ENCODE measurements around the gene DIS3L. TPM values are rescaled to one million over a fixed set of nuclear protein-coding genes. Genes with fewer than 3 reads are reported as not detected.

Gene DIS3L
- total RNA-seq, 2 donors from 2014 or later, result 19.4 to 35.0 TPM

- Histone ChIP-seq H3K36me3 (no peaks in the 10 kb centered on the region), H3K4me3 (no peak overlapping the region), H3K9me3 (no peaks in the 10 kb centered on the region), H3K4me1 (replicated peaks) (no peaks in the 10 kb centered on the region), H3K27ac (no peak overlapping the region), H3K27me3 (replicated peaks; ENCODE audit: insufficient read depth) (no peaks in the 10 kb centered on the region)
- WGBS, result 94% methylated on average over 2 of the region's 2 CpGs
- DNase-seq (ENCODE audit: low spot score), result no peak
- intact Hi-C loops (cut with DNase I), result no loop called here
- TF ChIP-seq POLR2AphosphoS5 (IDR thresholded peaks at IDR 0.05) (no peak), POLR2A (IDR thresholded peaks at IDR 0.05) (no peak), CTCF (IDR thresholded peaks at IDR 0.05) (no peak)
Measured at GRCh38 chr15:66310786-66311185, 17.4 kb downstream of the DIS3L start.

- no peak for TF ChIP-seq POLR2AphosphoS5 (IDR thresholded peaks at IDR 0.05)
- TF ChIP-seq POLR2A (IDR thresholded peaks at IDR 0.05), result no peak
- TF ChIP-seq CTCF (IDR thresholded peaks at IDR 0.05), result no peak
- intact Hi-C loops (cut with DNase I), result no loop called here
- Histone ChIP-seq H3K27me3 (replicated peaks; ENCODE audit: insufficient read depth) (no peaks in the 10 kb centered on the region), H3K4me3 (no peak overlapping the region), H3K9me3 (no peaks in the 10 kb centered on the region), H3K36me3 (no peaks in the 10 kb centered on the region), H3K4me1 (replicated peaks) (no peaks in the 10 kb centered on the region), H3K27ac (no peak overlapping the region)
- DNase-seq (ENCODE audit: low spot score), result no peak
- WGBS, result 93% methylated on average over 2 of the region's 2 CpGs
Measured at GRCh38 chr15:66312144-66312543, 18.8 kb downstream of the DIS3L start.

DNA sequence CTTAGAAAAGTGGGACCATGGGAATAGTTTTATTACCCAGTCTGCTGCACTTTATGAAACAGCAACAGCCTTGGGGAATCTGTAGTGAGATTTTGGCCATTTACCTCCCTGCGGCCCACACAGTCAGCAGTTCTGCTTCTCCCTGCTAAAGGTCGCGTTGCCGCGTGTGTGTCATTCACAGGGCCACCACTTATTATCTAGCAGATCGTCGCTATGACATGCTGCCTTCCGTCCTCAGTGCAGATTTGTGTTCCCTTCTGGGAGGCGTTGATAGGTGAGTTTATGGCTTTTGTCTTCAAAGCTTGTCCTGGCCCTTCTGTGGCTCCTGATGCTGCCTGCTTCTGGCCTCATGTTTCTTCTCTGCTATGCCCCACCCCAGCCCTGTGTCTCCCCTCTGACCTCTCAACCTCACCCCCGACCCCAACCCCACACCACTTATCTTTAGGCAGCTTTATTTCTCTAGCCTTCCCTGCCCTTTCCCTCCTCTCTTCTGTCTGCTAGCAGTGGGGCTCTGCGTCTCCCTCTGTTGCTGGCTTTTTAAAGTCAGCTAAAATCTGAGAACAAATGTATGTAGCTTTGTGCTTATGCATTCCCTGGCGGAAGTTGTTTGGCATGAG lies 30.1 kb downstream of the DIS3L start:
- no peak for DNase-seq (ENCODE audit: low spot score)
- Histone ChIP-seq H3K4me1 (replicated peaks) (no peaks in the 10 kb centered on the region), H3K36me3 (no peaks in the 10 kb centered on the region), H3K27ac (no peak overlapping the region), H3K9me3 (no peaks in the 10 kb centered on the region), H3K27me3 (replicated peaks; ENCODE audit: insufficient read depth) (no peaks in the 10 kb centered on the region), H3K4me3 (no peak overlapping the region)
- WGBS, result 75% methylated on average over 12 of the region's 12 CpGs
- TF ChIP-seq CTCF (IDR thresholded peaks at IDR 0.05), result no peak
- TF ChIP-seq POLR2AphosphoS5 (IDR thresholded peaks at IDR 0.05), result no peak
- no peak for TF ChIP-seq POLR2A (IDR thresholded peaks at IDR 0.05)
- intact Hi-C loops (cut with DNase I), result no loop called here

DNA sequence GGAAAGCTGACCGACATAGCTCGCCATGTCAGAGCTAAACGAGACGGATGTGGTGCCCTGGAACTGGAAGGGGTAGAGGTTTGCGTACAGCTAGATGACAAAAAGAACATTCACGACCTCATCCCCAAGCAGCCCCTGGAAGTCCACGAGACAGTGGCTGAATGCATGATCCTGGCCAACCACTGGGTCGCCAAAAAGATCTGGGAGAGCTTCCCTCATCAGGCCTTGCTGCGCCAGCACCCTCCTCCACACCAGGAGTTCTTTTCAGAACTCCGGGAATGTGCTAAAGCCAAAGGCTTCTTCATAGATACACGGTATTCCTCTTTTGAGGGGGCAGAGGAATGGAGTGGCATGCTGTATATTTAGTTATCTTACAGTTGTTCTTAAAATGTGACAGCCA lies 32.7 kb downstream of the DIS3L start:
- intact Hi-C loops (cut with DNase I), result no loop called here
- Histone ChIP-seq H3K4me1 (replicated peaks) (no peaks in the 10 kb centered on the region), H3K27ac (no peak overlapping the region), H3K4me3 (no peak overlapping the region), H3K36me3 (no peaks in the 10 kb centered on the region), H3K9me3 (no peaks in the 10 kb centered on the region), H3K27me3 (replicated peaks; ENCODE audit: insufficient read depth) (no peaks in the 10 kb centered on the region)
- no peak for TF ChIP-seq CTCF (IDR thresholded peaks at IDR 0.05)
- no peak for TF ChIP-seq POLR2AphosphoS5 (IDR thresholded peaks at IDR 0.05)
- TF ChIP-seq POLR2A (IDR thresholded peaks at IDR 0.05), result no peak
- WGBS, result 93% methylated on average over 11 of the region's 11 CpGs
- no peak for DNase-seq (ENCODE audit: low spot score)

GRCh38 chr15:66327736-66328135 lies 34.4 kb downstream of the DIS3L start:
- WGBS, result 98% methylated on average over 4 of the region's 4 CpGs
- DNase-seq (ENCODE audit: low spot score), result no peak
- TF ChIP-seq CTCF (IDR thresholded peaks at IDR 0.05) (no peak), POLR2AphosphoS5 (IDR thresholded peaks at IDR 0.05) (no peak), POLR2A (IDR thresholded peaks at IDR 0.05) (no peak)
- Histone ChIP-seq H3K4me1 (replicated peaks) (no peaks in the 10 kb centered on the region), H3K36me3 (no peaks in the 10 kb centered on the region), H3K9me3 (no peaks in the 10 kb centered on the region), H3K27ac (no peak overlapping the region), H3K27me3 (replicated peaks; ENCODE audit: insufficient read depth) (no peaks in the 10 kb centered on the region), H3K4me3 (no peak overlapping the region)
- intact Hi-C loops (cut with DNase I), result no loop called here
